Measurements from ENCODE around the gene GRM8.

GRM8 gene

GRCh38 chr7:126493801-126494200, 758.9 kb downstream of the GRM8 start:
- no peak for DNase-seq

DNA sequence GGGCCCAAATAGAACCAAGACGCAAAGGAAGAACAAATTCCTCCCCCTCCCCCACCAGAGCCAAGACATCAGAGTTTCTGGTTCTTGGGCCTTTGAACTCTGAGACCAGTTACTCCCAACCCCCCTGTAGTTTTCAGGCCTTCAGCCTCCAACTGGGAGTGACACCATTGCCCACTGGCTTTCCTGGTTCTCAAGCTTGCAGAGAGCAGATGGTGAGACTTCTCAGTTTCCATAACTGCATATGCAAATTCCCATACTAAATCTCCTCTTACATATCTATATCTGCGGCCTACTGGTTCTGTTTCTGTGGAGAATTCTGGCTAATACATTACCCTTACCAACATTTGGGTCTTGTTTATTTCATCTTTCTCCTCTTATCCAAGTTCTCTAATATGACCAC, 762.9 kb downstream of the GRM8 start:
- DNase-seq, result no peak

DNA sequence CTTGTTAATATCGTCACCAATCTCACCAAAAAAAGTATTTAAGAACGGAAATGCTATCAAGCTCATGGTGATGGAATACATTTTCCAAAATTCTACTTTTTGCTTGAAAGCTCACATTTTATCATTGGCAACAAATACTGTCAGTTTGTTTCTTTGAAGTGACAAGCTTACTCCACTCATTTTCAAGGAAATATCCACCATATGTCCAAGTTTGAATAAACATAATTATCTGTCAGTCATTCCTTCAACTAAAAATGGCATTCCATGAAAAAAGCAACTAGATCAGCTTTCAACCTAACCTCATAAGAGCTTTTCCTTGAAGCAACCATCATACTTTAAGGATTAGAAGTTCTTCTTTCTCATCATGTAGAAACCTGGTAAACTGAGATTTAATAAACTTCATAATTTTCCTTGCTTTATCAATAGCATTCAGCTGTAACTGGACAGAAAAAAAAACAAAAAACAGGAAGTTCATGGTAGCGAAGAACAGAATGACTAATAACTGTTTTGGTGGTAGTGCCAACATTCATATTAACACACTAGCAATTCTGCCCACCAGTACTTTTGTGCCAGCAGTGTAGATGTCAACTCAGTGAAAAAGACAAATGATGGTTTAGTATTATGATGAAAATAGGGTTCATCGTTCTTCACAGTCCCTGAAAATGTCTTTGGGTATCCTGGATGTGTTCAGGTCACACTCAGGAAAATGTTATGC, 764.9 kb downstream of the GRM8 start:
- no peak for DNase-seq

- no peak for DNase-seq
Observed at GRCh38 chr7:126486806-126487205, 765.9 kb downstream of the GRM8 start.

DNA sequence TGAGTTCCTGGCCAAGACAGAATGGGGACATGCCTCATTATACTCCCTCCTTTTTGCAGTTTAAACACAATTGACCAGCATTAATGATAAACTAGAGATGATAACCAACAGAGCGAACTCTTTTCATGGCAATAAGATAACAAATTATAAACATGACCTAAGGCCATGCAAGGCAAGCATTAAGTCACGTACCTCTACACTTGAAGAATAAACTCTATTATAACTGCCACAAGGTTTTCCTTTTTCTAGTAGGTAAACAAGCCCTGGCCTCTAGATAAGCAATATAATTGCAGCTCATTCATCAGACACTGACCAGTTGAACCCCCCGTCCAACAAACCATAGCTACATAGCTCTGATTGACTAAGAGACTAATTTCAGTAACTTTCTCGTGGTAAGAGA, 767.0 kb downstream of the GRM8 start:
- no peak for DNase-seq

DNA sequence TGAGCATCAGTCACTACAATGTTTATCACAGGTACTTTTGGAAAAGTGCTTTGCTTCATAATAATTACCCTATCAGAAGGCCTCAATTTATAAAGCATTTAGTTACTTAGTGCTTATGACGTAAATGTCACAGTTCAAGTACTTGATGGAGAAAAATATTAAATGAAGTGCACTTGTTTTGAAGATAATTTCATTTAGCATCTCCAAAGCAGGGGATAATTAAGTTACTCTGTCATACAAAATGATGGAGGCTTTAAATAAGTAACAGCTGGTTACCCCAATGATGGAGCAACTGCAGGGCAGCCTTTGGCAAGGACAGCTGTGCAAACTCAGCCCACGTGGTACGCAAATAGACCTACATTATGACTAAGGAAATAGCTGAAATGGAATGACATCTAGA, 768.8 kb downstream of the GRM8 start:
- DNase-seq, result no peak

DNA sequence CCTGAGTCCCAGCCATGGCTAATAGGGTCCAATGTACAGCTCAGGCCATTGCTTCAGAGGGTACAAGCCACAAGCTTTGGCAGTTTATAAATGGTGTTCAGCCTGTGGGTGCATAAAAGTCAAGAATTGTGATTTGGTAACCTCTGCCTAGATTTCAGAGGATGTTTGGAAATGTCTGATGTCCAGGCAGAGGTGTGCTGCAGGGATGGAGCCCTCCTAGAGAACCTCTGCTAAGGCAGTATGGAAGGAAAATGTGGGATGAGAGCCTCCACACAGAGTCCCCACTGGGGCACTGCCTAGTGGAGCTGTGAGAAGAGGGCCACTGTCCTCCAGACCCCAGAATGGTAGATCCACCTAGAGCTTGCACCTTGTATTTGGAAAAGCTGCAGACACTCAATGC, 779.9 kb downstream of the GRM8 start:
- DNase-seq, result no peak

DNA sequence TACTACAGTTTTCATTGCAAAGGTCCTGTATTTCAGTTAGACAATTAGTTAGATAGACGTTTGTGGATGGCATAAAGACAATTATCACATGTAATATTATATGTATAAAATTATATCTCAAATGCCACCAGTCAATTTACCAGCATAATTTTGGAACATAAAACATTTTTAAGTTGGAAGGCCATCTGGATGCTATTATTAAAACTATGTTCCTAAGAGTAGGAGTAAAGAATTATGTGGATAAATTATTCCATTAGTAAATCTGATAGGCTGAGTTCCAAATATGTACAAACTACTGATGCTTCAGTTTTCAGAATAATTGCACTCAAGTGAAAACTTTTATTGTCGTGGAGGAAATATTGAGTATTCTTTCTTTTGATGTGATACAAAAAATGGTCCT, 790.3 kb downstream of the GRM8 start:
- DNase-seq, result no peak

- no peak for DNase-seq
Observed at GRCh38 chr7:126460664-126461063, 792.1 kb downstream of the GRM8 start.

- DNase-seq, result no peak
Observed at GRCh38 chr7:126453104-126453503, 799.6 kb downstream of the GRM8 start.

- DNase-seq, result no peak
Observed at GRCh38 chr7:126450269-126450671, 802.5 kb downstream of the GRM8 start.

DNA sequence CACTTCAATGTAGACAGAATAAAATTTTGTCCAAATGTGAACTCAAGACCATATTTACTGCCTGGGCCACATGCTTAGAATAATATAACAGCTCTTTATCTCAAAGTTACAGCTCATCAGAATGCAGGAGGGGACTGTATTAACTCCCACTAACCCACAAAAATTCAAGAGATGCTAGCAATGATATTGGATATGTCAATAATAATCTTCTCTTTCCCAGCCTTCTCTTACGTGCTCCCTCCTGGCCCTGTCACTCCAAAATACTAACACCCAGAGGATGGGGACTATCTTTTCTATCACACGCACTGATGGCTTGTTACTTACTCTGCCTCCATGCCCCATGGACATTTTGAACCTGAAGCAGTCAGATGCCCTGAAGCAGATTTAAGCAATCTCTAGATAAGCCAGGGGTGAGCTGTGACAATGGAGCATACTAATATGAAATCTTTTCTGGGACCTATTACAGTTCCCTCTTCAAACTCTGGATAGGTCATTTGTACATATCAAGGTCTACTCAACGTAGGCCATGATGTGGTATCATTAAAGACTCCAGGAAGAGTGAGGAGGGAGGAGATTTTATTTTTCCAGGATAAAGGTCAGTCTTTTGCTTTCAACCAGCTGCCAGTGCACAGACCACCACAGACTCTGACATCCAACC, 803.0 kb downstream of the GRM8 start:
- DNase-seq, result no peak

DNA sequence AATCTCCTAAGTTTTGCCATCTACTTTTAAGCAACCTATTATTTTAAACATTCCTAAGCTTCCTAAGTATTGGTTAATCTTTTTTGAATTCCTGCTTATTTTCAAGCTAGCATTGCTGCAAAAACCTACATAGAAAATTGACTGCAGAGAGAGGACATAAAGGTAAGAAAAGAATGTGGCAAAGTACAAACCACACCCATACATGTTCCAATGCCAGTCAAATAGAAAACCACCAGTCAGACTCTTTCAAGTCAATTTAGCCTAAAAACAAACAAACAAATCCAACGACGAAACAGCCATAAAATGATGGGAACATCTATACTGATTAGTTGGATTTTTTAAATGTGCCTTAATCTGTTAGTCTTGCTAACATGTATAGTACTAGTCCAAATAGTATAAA, 804.8 kb downstream of the GRM8 start:
- DNase-seq, result no peak

GRCh38 chr7:126445991-126446390, 806.8 kb downstream of the GRM8 start:
- DNase-seq, result no peak

- no peak for DNase-seq
Observed at GRCh38 chr7:126443951-126444350, 808.8 kb downstream of the GRM8 start.

- no peak for DNase-seq
Observed at GRCh38 chr7:126442908-126443307, 809.8 kb downstream of the GRM8 start.

- DNase-seq, result no peak
Observed at GRCh38 chr7:126441745-126442144, 811.0 kb downstream of the GRM8 start.

GRCh38 chr7:126440542-126440941, 812.2 kb downstream of the GRM8 start:
- no peak for DNase-seq

- no peak for DNase-seq
Observed at GRCh38 chr7:126436213-126436868, 816.4 kb downstream of the GRM8 start.

GRCh38 chr7:126426652-126427051, 826.1 kb downstream of the GRM8 start:
- DNase-seq, result no peak

DNA sequence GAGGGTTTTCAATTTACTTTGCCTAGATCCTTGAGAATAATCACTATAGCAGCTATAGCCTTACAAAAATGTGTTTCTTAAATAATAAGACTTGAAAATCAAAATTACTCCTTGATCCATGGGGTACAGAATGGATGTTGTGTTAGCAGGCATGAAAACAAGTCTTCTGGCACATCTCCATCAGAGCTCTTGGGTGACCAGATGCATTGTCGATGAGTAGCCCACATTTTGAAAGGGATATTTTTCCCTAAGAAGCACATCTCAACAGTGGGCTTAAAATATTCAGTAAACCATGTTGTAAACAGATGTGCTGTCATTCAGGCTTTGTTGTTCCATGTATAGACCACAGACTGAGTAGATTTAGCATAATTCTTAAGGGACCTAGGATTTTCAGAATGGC, 827.8 kb downstream of the GRM8 start:
- no peak for DNase-seq

- no peak for DNase-seq
Observed at GRCh38 chr7:126419047-126419446, 833.7 kb downstream of the GRM8 start.

DNA sequence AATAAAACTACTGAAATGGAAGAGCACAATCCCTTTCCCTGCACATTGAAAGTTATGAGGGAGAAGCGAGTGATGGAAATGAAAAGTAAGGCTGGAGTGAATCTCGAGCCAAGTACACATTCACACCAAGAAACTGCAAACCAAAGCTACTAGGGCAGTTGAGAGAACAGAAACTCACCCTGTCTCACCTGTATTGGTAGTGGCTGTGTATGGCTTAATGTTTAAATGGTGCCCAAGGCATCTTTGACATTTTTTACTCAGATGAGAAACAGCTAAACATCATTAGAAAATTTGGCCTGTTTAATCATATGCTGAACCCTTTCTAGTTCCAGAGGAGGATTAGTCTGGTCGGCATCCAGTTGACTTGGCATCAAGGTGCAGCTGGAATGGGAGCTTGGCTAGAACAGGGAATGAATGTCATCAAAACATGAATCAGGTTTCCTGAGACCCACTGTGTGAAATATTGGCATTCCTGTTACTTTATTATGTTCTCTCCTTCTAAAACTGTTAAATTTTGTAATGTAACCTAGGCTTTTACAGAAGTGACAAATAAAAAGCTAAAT, 840.8 kb downstream of the GRM8 start:
- no peak for DNase-seq

Measured in T-helper 9 cell (primary cell).